Activated naive CD8-positive, alpha-beta T cell (primary cell): ENCODE measurements around the gene WAPL.

ENCODE experiments used
- H3K27ac Mint-ChIP-seq: one replicate; pipeline ENCODE4 v1.8.0; 2021; ENCODE audit warnings: mixed read lengths
- H3K27me3 Mint-ChIP-seq: one replicate; pipeline ENCODE4 v1.8.0; 2021; ENCODE audit warnings: mixed read lengths
- H3K36me3 Mint-ChIP-seq: one replicate; pipeline ENCODE4 v1.8.0; 2021; ENCODE audit warnings: mixed read lengths
- H3K4me1 Mint-ChIP-seq: one replicate; pipeline ENCODE4 v1.8.0; 2021; ENCODE audit warnings: low read depth, mixed read lengths
- H3K4me3 Mint-ChIP-seq: one replicate; pipeline ENCODE4 v1.8.0; 2021; ENCODE audit warnings: mild to moderate bottlenecking, mixed read lengths
- H3K9me3 Mint-ChIP-seq: one replicate; pipeline ENCODE4 v1.8.0; 2021; ENCODE audit warnings: low read depth, mixed read lengths

WAPL gene

DNA sequence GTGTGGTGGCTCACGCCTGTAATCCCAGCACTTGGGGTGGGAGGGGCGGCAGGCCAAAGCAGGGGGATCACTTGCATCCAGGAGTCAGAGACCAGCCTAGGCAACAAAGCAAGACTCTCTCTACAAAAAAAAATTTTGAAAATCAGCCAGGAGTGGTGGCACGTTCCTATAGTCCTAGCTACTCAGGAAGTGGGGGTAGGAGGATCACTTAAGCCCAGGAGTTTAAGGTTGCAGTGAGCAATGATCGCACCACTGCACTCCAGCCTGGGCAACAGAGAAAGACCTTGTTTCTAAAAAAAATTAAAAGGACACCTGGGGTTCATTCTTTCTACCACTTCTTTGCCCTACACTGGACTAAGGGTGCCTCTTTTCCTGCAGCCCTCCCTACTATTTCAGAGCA lies 15.1 kb downstream of the WAPL start:
- Mint-ChIP-seq H3K4me3 (peak overlapping the region; percentile 20), H3K9me3 (no peaks in the 10 kb centered on the region), H3K36me3 (no peaks in the 10 kb centered on the region), H3K27ac (no peak overlapping the region), H3K27me3 (no peaks in the 10 kb centered on the region), H3K4me1 (peaks cover 44% of the 10 kb centered on the region)

DNA sequence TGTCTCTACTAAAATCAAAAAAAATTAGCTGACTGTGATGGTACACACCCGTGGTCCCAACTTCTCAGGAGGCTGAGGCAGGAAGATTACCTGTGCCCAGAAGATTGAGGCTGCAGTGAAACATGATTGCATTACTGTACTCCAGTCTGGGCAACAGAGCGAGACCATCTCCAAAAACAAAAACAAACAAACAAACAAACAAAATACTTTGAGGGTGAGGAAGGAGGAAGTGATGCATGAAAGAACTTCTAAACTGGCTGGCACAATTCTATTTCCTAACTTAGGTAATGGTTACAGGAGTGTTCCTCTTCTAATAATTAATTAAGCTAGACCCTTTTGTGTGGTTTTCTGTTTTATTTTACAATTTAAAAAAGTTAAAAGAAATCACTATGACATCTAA lies 15.5 kb downstream of the WAPL start:
- no peaks in the 10 kb centered on the region for H3K27me3 Mint-ChIP-seq
- H3K4me1 Mint-ChIP-seq = peaks cover 44% of the 10 kb centered on the region
- H3K4me3 Mint-ChIP-seq = no peak overlapping the region
- peak overlapping the region; percentile 58 for H3K27ac Mint-ChIP-seq
- H3K36me3 Mint-ChIP-seq = no peaks in the 10 kb centered on the region
- H3K9me3 Mint-ChIP-seq = no peaks in the 10 kb centered on the region

DNA sequence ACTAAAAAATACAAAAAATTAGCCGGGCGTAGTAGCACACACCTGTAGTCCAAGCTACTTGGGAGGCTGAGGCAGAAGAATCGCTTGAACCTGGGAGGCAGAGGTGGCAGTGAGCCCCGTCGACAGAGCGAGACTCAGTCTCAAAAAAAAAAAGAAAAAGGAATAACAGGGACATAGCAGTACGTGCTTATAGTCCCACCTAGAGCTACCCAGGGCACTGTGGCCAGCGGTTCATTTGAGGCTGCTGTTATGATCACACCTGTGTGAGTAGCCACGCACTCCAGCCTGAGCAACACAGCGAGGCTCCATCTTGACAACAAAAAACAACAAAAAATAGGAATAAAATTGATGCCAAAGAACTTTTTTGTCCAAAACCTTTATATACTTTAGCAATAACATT lies 17.1 kb downstream of the WAPL start:
- no peak overlapping the region for H3K4me3 Mint-ChIP-seq
- H3K27me3 Mint-ChIP-seq = no peaks in the 10 kb centered on the region
- peaks cover 9% of the 10 kb centered on the region for H3K36me3 Mint-ChIP-seq
- H3K4me1 Mint-ChIP-seq = peaks cover 60% of the 10 kb centered on the region
- H3K27ac Mint-ChIP-seq = peak overlapping the region; percentile 51
- no peaks in the 10 kb centered on the region for H3K9me3 Mint-ChIP-seq

DNA sequence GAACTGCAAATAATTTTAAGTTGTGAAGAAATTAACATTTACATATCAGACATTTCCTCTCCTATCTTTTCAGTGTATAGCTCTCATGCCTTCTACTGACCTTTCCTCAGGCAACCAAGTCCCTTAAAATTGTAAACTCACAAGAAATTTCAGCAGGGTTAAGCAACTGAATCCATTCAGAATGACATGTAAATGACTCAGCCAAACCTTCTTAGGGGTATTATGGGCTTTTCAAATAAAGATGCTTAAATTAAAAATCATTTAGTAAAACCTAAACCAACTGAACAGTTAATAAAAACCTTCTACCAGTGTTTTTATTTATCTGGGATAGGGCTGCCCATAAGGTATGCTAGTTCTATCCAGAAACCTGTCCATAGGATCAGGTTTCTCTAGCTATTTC lies 20.7 kb downstream of the WAPL start:
- Mint-ChIP-seq H3K36me3 (peaks cover 9% of the 10 kb centered on the region), H3K27me3 (no peaks in the 10 kb centered on the region), H3K4me1 (peaks cover 69% of the 10 kb centered on the region), H3K27ac (no peak overlapping the region), H3K4me3 (no peak overlapping the region), H3K9me3 (no peaks in the 10 kb centered on the region)

DNA sequence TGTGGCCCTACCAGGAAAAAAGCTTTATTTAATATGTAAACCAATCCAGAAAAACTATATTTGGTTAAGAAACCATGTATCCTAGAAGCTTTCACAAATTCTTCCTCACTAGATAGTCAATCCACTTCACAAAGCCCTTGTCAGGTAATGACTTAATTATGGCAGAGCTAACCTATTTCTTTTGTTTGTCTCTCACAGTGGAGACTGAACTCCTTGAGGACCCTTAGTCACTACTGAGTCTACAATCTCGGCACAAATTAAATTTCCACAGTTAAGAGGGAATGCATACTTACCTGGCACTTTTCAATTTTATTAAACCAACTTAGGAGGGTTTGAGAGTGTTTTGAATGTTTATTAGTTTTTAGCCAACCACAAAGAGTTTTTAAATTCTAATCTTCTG lies 23.0 kb downstream of the WAPL start:
- Mint-ChIP-seq H3K9me3 (no peaks in the 10 kb centered on the region), H3K36me3 (peaks cover 12% of the 10 kb centered on the region), H3K27me3 (no peaks in the 10 kb centered on the region), H3K4me1 (peaks cover 62% of the 10 kb centered on the region), H3K4me3 (no peak overlapping the region), H3K27ac (peak overlapping the region; percentile 43)

DNA sequence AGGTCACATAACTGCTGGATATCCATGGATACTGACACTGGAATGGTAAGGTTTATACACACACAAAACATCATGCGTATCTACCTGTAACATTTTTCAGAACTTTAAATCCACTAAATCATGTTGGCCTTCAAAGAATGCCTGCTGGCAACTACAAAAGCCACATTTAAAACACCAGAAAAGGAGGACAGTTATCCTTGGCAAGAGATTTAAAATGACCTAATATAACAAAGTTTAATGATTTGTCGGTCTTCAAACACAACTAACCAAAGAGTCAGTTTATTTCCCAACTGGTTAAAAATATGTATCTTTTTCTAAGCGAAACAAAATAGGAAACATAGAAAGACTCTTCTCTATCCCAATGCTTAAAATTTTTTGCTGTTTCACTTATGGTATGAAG lies 24.0 kb downstream of the WAPL start:
- H3K4me3 Mint-ChIP-seq = no peak overlapping the region
- peaks cover 12% of the 10 kb centered on the region for H3K36me3 Mint-ChIP-seq
- H3K27me3 Mint-ChIP-seq = no peaks in the 10 kb centered on the region
- no peaks in the 10 kb centered on the region for H3K9me3 Mint-ChIP-seq
- peaks cover 53% of the 10 kb centered on the region for H3K4me1 Mint-ChIP-seq
- peak overlapping the region; percentile 16 for H3K27ac Mint-ChIP-seq

DNA sequence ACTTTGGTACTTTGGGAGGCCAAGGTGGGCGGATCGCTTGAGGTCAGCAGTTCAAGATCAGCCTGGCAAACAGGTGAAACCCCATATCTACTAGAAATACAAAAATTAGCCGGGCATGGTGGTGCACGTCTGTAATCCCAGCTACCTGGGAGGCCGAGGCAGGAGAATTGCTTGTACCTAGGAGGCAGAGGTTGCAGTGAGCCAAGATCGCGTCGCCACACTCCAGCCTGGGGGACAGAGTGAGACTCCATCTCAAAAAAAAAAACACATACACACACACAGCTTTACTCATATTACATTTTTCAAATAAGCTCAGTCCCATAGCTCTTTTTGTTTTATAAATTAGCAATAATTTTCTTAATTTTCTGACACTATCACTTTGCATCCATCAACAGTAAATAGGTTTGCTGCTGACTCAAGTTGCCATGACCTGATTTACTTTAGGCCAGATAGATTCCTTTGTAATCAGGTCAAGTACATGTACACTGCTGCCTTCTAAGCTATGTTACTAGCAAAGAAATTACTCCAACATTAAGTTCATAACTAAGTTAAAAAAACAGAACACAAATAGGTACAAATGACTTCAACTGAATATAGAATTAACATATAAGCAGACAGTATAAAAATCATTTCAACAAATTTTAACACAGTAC lies 31.5 kb downstream of the WAPL start:
- peaks cover 15% of the 10 kb centered on the region for H3K4me1 Mint-ChIP-seq
- no peaks in the 10 kb centered on the region for H3K27me3 Mint-ChIP-seq
- H3K4me3 Mint-ChIP-seq = no peak overlapping the region
- no peaks in the 10 kb centered on the region for H3K9me3 Mint-ChIP-seq
- H3K36me3 Mint-ChIP-seq = peaks cover 7% of the 10 kb centered on the region
- no peak overlapping the region for H3K27ac Mint-ChIP-seq

DNA sequence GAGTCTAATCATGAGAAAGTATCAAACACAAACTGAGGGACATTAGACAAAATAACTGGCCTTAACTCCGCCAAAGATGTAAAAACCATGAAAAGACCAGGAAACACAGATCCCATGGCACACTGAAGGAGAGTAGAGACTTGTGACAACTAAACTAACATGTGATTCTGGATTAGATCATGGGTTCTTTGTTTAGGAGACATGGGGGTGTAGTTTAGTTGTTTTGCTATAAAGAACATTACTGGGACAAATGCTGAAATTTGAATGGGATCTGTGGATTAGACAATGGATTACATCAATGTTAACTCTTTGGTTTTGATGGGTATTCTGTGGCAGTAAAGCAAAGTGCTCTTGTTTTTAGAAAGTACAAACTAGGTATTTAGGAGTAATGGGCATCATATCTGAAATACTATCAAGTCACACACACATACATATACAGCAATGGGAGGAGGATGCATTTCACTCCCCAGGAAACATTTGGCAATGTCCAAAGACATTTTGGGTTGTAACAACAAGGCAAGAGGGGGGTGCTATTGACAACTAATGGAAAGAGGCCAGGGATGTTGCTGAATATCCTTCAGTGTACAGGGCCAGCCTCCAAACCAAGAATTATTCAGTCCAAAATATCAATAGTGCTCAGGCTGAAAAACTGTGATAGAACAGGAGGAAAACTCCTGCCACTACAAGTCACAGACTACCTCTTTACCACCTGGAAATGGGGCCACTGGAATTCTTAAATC lies 32.4 kb downstream of the WAPL start:
- H3K4me3 Mint-ChIP-seq = no peak overlapping the region
- H3K27me3 Mint-ChIP-seq = no peaks in the 10 kb centered on the region
- no peaks in the 10 kb centered on the region for H3K9me3 Mint-ChIP-seq
- peaks cover 15% of the 10 kb centered on the region for H3K4me1 Mint-ChIP-seq
- H3K27ac Mint-ChIP-seq = no peak overlapping the region
- H3K36me3 Mint-ChIP-seq = peaks cover 7% of the 10 kb centered on the region

DNA sequence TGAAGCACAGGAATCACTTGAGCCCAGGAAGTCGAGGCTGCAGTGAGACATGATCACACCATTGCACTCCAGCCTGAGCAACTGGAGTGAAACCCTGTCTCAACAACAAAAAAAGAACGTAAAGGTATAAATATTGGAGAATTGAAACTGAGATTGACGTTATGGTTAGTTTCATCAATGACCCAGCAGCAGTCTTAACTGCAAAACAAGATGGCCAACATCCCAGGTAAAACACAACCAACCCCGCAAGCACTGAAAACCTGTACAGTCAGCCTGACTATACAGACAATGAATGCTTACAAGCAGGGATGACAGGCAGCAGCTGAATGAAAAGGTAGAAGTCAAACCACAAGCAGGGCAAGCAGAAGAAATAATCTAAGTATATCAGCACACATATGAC lies 34.7 kb downstream of the WAPL start:
- Mint-ChIP-seq H3K4me1 (peaks cover 15% of the 10 kb centered on the region), H3K9me3 (no peaks in the 10 kb centered on the region), H3K4me3 (no peak overlapping the region), H3K27ac (peak overlapping the region; percentile 0), H3K27me3 (no peaks in the 10 kb centered on the region), H3K36me3 (peaks cover 7% of the 10 kb centered on the region)

DNA sequence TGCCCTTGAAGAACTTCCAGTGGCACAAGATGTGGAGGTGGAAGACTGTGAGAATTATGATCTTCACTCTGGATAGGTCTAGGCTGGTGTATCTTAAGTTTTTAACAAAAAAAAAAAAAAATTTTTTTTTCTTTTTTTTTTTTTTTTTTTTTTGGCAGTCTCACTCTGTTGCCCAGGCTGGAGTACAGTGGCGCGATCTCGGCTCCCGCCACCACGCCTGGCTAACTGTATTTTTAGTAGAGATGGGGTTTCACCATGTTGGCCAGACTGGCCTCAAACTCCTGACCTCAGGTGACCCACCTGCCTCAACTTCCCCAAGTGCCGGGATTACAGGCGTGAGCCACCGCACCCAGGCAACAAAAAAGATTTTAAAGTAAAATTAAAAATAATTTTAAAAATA lies 37.9 kb downstream of the WAPL start:
- no peaks in the 10 kb centered on the region for H3K27me3 Mint-ChIP-seq
- peaks cover 25% of the 10 kb centered on the region for H3K4me1 Mint-ChIP-seq
- H3K27ac Mint-ChIP-seq = no peak overlapping the region
- H3K36me3 Mint-ChIP-seq = peaks cover 8% of the 10 kb centered on the region
- H3K4me3 Mint-ChIP-seq = no peak overlapping the region
- H3K9me3 Mint-ChIP-seq = no peaks in the 10 kb centered on the region

DNA sequence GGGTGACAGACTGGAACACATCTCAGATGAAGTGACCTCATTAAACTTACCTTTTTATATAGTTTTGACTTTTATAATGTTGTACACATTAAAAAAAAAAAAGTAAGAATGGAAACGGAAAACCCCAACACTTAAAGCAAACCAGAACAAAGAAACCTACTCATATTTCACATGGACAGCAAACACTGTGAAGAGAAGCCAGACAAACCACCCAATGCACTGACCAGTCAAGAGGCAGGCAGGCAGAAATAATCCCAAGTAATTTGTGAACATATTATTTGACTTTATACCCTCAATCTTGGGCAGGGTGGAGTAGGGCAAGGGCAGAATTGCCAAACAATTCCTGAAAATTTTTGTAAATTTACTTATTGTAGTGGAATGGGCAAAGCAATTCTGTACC lies 39.8 kb downstream of the WAPL start:
- Mint-ChIP-seq H3K4me3 (no peak overlapping the region), H3K4me1 (peaks cover 14% of the 10 kb centered on the region), H3K9me3 (no peaks in the 10 kb centered on the region), H3K27me3 (no peaks in the 10 kb centered on the region), H3K27ac (no peak overlapping the region), H3K36me3 (peaks cover 2% of the 10 kb centered on the region)

DNA sequence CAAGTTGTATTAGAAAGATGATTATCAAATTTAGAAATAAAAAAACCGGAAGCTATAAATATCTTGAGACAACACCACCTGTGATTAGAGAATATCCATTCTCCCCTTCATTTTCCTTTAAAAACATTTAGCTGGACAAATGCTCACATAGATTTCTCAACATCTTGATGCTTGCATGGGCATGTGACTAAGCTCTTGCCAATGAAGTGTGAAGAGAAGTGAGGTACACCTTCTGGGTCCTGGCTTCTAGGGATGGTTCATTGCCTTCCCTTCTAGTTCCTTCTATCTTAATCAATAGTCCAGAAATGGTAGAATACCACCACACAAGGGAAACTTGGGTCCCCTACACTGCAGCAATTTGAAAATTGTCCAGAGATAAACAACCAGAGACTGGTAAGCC lies 41.0 kb downstream of the WAPL start:
- H3K4me3 Mint-ChIP-seq = no peak overlapping the region
- peaks cover 15% of the 10 kb centered on the region for H3K4me1 Mint-ChIP-seq
- H3K27ac Mint-ChIP-seq = no peak overlapping the region
- H3K27me3 Mint-ChIP-seq = no peaks in the 10 kb centered on the region
- H3K36me3 Mint-ChIP-seq = peaks cover 2% of the 10 kb centered on the region
- no peaks in the 10 kb centered on the region for H3K9me3 Mint-ChIP-seq

DNA sequence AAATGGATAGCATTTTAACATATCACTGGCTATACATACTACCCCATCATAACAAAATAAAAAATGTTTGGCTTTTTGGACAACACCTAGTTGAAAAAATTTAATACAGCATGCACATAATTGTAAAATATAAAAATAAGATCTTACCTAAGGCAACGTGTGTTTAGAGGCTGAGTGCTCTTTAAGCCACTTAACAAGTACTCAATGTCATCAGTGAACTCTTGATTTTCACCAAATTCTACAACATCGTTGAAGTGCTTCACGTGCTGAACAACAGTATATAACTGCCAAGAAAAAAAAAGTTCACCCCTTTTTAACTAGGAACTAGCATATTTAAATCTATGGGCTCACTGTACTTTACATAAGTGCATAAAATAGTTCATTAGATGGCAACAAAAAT lies 49.5 kb downstream of the WAPL start:
- no peaks in the 10 kb centered on the region for H3K27me3 Mint-ChIP-seq
- no peaks in the 10 kb centered on the region for H3K9me3 Mint-ChIP-seq
- peaks cover 5% of the 10 kb centered on the region for H3K36me3 Mint-ChIP-seq
- no peak overlapping the region for H3K27ac Mint-ChIP-seq
- no peak overlapping the region for H3K4me3 Mint-ChIP-seq
- H3K4me1 Mint-ChIP-seq = peaks cover 8% of the 10 kb centered on the region

DNA sequence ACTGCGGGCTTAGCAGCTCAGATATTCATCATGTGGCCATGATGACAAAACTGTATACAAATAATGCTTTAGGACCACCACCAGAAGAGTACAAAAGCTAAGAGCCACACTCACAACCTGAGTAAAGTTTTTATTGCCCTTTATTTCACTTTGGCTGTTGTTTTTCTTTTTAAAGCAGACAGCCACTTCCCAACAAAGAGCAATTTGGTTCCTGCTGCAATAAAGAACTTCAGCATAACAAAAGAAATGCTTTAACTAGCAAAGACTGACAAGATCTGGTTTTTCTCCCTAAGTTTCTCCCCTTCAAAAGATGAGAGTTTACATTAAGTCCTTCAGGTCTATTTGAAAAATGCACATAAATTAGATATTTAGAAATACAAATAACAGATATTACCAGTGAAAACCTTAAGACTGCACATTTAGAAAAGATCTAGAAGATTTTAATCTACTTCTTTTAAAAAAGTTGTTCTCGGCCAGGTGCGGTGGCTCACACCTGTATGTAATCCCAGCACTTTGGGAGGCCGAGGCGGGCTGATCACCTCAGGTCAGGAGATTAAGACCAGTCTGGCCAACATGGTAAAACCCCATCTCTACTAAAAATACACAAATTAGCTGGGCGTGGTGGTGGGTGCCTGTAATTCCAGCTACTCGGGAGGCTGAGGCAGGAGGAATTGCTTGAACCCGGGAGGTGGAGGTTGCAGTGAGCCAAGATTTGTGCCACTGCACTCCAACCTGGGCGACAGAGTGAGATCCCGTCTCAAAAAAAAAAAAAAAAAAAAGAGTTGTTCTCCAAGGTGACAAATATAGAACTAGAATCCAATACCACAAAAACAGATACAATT lies 59.4 kb downstream of the WAPL start:
- Mint-ChIP-seq H3K36me3 (peaks cover 9% of the 10 kb centered on the region), H3K4me1 (peaks cover 4% of the 10 kb centered on the region), H3K27me3 (no peaks in the 10 kb centered on the region), H3K4me3 (no peak overlapping the region), H3K27ac (no peak overlapping the region), H3K9me3 (no peaks in the 10 kb centered on the region)

DNA sequence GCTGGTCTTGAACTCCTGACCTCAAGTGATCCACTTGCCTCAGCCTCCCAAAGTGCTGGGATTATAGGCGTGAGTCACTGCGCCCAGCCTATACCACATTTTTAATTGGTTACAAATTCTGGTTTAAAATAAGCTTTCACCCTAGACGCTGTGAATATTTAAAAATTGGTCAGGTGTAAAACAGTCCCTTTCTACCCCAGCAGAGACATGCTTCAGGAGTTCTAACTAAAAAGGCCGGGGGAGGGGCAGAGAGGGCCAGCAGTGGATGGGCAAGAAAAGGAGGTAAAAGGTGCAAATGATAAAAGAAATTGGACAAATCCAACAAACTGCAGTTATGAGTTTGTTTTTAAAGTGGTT lies 70.0 kb downstream of the WAPL start:
- H3K4me1 Mint-ChIP-seq = peaks cover 34% of the 10 kb centered on the region
- no peaks in the 10 kb centered on the region for H3K9me3 Mint-ChIP-seq
- no peak overlapping the region for H3K27ac Mint-ChIP-seq
- H3K4me3 Mint-ChIP-seq = no peak overlapping the region
- H3K27me3 Mint-ChIP-seq = no peaks in the 10 kb centered on the region
- peaks cover 15% of the 10 kb centered on the region for H3K36me3 Mint-ChIP-seq
